GM18907 (cell line): ENCODE measurements around the gene BMPR1B.

Experiments
- ATAC-seq: cut with Tn5 transposase; IDR thresholded peaks from one replicate; pipeline ENCODE4 v1.9.1; 2021; ENCODE audit warnings: mild to moderate bottlenecking, moderate library complexity; ENCODE audit not compliant: unreplicated experiment

BMPR1B gene

DNA sequence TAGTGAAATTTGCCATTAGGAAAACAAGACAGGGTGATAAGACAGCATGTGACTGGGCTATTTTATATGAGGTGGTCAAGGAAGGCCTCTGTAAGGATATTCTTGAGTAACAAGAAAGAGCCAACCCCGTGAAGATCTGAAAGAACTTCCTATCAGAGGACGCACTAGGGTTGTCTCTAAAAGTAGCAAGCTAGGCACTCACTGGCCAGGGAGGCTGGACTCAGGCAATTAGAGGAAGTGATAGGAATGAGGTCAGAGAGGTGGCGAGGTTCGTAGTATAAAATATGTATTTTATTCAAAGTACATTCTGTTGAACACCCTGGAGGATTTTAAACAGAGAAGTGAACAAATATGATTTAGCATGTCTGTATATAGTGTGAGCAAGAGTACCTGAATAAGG lies 4.6 kb downstream of the BMPR1B start:
- no peak for ATAC-seq

DNA sequence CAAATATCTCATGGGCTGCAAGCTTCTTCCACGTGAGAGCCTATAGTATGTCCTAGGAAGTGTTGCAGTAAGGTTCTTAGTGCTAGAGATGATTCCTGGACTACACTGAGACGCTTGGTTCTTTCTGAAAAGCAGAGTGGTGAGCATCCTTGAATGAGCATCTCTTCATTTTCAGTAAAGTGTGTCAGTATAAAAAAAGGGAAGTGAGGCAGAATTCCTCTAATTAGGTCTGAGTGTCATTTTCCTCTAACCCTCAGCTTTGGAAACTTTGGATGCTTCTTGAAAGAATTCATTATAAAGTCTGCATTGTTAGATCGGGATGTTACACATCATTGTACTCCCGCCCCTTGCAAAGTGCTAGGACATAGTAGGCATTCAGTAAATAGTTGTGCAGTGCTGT lies 5.2 kb downstream of the BMPR1B start:
- ATAC-seq = no peak

DNA sequence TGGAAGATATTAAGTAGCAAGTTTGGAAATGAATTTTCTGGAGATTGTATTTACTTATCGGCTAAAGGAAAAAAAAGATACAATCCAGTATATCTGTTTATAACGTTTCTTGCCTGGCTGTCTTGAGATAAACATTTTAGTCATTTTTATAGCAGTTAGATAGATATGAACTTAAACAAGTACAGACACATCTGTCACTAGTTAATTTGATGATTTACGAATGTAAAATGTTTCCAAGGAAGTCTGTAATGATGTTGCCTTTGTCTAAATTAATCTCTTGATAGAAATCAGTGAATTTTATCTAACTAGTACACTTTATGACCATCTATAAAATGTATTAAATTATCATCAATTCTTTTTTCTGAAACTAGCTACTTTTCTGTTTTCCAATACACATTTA lies 5.7 kb downstream of the BMPR1B start:
- ATAC-seq = no peak

DNA sequence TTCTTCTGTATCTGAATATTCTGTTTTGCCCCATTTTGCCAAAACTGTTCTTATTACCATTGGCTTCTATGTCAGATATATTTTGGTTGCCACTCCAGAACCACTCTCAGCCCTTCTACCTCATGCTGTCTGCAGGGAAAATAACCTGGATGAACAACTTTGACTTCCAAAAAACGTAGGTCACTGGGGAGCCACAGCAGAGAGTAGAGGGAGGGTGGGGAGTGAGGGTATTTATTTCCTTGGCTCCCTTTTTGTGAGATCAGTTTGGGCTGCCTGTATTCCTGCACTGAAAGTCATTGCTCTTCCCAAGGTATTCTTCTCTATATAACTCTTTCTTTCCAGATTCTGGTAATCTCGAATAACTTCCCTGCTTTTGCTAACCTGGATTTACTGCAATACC lies 6.3 kb downstream of the BMPR1B start:
- no peak for ATAC-seq

DNA sequence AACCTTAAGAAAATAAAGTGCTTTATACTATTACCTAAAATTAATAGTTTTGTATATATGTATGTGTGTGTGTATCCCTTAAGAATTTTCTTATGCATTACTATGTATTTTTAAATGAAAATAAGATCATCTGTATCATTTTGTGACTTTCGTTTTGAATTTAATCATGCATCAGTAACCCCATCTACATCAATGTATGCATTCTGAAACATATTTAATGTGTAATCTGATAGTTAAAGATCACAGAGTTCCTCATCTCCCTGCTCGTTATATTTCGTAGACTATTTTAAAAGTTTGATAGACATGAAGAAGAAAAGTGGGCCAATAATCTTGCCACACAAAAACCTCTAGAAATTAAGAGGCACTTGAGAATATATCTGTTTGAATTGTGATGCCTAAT lies 7.4 kb downstream of the BMPR1B start:
- ATAC-seq = peak; percentile 55

DNA sequence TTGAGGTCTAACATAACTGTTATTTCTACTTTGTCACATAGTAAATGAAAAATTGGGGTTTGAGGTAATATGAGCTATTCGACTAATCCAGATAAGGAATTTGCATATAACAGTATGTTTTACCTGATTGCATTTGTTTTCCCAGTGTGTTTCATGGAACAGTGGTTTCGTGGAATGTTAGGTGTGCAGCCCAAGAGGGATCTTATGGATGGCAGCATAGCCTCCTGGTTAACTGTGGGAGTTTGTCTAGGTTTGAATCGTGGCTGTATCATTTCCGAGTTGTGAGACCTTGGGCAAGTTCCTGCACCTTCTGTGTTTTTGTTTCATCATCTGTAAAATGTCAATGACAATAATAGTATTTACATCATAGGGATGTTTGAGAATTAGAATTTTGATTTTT lies 7.9 kb downstream of the BMPR1B start:
- no peak for ATAC-seq

DNA sequence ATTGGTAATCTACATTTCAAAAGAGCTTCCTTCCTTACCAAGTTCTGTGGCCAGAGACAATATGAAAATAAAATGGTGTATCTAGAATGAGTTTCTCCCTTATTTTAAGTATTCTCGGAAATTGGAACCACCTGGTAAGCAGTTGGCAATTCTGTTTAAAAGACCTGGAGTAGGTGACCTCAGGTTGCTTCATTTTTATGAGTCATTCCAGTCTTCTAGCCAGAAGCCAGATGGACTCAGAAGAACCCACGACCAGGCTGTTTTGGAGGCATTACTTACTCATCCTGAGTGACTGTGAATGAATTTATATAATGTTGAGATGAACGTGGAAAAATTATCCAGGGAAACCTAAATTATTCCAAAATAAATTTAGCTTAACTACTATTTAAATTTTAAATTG lies 9.1 kb downstream of the BMPR1B start:
- ATAC-seq = no peak

DNA sequence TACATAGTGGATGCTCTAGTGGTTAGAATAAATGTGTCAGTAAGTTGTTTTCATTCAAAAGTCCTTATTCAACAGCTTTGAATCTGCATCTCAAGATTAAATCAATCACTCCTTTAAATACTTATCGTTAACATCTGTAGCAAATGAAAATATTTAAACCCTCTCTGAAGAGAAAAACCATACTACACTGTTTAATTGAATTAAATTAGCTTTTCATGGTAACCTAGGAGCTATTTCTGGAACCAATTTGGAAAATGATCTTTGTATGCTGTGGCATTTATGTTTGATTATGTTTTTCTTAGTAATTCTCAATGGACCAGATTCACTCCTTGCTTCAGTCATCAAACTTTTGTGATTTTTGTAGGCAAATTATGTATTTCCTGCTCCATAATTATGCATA lies 9.7 kb downstream of the BMPR1B start:
- no peak for ATAC-seq

DNA sequence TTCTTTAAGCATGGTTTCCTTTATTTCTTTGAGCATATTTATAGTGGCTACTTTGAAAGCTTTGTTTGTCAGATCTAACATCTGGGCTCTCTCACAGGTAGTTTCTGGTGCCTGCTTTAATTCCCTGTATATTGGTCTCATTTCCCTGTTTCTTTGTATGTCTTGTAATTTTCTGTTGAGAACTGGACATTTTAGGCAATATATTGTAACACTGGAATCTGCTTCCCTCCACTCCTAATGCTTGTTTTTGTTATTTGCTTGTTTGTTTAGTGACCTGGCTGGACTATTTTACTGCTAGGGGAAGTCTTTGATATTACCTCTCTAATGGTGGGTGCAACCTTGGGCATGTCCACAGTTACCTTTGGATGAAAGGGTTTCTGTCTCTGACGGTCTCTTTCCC lies 25.0 kb downstream of the BMPR1B start:
- ATAC-seq = no peak

DNA sequence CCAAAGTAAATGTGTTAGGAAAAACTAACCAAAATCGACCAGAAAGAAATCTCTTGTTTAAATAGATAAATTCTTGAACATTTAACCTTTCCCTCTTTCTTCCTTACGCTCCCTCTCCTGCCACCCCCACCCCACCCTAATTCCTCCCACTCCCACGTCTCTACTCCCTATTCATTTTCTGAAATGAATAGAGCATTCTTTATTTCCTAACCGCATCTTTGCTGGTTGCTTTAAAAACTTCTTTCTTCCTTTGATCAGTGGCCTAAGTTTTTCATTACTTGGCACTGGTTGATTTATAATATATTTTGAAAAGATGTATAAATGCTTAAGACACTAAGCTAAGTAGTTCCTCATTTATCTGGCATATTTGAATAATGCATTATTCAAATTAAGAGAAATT lies 33.9 kb downstream of the BMPR1B start:
- ATAC-seq = no peak

DNA sequence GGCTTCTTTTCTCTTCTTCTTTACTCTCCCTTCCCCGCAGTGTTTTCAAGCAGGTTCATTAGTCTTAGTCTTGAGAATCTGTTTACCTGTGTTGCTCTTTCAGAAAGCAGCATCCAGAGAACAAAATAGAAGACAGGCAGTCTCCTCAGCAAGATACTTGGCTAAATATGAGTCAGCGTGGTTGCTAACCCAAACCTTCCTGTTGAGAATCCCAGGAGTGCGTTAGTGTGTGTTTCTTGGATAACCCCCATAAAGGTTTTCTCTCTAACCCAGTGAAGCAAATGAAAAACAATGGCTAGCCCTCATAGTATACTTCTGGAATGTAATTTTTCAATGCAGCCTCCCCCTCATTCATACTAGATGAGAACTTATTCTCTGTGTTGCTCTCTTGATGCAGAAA lies 41.1 kb downstream of the BMPR1B start:
- no peak for ATAC-seq

DNA sequence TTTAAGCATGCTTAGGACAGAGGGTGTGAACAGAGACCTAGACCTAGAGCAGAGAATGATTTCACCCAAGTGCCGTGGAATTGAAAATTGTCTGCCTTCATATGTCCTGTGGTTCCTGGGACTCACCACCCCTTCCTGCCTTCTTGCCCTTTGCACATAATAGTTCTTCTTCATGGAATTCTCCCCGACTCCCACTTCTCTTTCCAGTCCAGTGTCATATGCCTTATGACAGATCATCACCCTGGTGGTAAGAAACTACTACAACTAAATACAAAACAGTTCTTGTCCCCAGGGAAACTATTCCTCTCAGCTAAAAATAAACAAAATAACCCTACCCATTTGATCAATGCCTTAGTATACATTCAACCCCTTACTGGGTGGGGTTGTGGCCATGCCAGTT lies 43.3 kb downstream of the BMPR1B start:
- ATAC-seq = no peak

DNA sequence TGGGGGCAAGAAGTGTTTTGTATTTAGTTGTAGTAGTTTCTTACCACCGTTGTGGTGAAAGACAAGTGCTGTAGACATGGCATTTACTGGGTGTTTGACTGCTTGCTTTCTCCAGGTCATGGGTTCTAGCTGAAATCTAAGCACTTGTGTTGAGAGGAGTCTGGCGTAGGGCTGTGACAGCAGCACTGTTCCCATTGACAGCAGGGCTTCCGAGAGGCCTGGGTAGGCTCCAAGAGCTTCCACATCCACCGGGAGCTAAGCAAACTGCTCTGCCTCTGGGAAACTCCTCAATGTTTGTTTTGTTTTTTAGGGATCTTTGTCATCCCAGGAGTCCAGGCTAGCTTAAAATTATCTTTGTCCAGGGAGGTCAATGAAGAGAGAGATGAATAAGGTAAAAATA lies 44.3 kb downstream of the BMPR1B start:
- no peak for ATAC-seq

DNA sequence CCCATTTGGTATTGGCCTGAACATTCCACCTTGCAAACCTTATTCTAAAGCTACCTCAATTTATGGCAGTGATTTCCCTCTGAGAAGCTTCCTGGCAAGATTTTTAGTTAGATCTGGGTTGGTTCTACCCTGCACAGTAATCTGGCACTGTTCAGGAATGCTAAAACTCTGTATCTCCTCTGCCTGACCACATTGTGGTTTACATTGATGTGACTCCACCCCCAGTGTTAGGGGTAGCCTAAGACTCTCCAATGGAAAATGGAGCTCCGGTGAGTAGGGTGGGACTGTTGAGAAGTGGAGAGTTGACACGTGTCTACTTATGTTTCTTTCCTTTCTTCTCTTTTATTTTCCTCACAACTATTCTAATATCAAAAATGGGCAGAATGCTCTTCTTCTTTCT lies 45.4 kb downstream of the BMPR1B start:
- ATAC-seq = no peak

DNA sequence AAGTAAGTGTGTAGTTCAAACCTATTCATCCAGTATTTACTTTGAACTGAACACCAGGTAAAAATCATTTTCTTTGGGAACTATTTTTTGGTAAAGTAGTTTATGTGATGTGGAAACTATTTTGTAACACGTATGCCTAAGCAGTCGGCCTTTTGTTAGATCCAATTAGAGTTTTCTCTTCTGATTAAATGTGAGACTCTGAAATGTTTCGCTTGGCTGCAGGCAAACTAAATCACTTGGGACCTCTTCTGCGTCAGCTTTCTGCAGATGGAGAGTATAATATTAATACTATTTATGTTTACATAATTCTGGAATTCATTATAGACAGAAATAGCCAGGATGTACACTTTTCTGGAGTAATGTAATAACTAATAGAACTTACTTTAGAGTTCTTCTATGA lies 46.9 kb downstream of the BMPR1B start:
- ATAC-seq = no peak

DNA sequence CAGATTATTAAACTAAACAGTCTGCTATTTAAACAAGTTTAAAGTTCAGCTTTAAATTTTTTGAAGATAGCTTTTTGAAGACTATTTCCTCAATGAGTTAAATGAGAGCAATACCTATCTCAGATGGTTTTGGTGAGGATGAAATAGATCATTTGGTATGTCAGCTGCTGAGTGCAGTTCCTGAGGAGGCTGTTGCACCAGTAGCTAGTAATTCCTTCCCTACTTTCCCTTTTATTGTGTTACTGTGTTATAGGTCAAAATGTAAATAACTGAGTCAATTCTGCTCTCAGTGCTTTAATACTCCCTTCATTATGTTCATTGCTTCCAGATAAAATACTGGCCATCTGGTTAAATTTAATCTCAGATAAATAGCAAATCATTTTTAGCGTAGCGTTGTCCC lies 48.6 kb downstream of the BMPR1B start:
- ATAC-seq = no peak

DNA sequence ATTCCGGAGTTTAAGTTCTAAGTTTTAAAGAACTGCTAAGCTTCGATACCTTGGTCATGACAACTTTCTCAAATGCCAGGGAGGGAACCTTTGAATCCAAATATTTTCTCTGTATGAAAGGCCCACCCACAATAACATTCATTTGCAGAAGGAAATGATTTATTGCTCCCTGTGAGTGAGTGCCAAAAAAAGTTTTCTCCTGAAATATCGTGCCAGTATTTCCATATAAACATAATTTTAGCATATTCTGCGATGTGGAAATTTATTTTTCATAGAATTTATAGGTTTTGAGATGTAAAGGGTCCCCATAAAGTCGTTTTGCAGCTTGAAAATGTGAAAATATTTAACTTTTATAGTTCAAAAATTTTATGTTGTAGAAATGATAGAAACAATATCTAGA lies 53.9 kb downstream of the BMPR1B start:
- ATAC-seq = no peak

DNA sequence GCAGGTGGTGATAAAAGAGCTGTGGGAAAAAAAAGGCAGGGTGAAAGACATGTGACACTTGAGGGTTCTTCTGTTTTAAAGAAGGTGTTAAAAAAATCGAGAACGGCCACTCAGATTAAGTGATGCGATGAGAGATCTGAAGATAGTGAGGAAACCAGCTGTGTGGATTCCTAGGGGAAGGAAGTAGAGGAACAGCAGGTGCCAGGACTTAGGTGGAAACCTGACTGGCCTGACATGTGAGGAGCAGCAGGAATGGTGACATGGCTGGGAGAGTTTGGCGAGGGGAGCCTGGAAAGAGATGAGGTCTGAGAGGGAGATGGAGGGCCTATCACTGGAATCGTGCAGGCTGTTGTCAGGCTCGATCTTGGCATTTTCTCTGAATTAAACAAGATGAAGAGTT lies 55.5 kb downstream of the BMPR1B start:
- ATAC-seq = no peak

DNA sequence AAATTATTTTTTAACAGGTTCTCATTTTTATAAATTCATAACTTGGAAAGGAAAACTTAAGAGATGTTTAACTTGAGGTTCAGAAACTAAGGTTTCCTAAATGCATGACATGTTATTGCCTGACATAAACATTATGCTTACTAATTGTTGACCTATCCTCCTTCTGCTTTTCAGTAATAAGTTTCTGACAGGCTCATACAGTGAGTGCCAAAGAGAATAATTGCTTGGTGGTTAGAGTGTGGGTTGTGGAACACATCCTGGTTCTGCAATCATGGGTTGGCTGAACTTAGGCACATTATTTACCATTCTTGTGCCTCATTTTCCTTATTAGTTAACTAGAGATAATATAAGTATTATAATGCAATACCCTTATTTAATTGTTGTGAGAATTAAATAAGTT lies 56.5 kb downstream of the BMPR1B start:
- peak; percentile 93 for ATAC-seq

DNA sequence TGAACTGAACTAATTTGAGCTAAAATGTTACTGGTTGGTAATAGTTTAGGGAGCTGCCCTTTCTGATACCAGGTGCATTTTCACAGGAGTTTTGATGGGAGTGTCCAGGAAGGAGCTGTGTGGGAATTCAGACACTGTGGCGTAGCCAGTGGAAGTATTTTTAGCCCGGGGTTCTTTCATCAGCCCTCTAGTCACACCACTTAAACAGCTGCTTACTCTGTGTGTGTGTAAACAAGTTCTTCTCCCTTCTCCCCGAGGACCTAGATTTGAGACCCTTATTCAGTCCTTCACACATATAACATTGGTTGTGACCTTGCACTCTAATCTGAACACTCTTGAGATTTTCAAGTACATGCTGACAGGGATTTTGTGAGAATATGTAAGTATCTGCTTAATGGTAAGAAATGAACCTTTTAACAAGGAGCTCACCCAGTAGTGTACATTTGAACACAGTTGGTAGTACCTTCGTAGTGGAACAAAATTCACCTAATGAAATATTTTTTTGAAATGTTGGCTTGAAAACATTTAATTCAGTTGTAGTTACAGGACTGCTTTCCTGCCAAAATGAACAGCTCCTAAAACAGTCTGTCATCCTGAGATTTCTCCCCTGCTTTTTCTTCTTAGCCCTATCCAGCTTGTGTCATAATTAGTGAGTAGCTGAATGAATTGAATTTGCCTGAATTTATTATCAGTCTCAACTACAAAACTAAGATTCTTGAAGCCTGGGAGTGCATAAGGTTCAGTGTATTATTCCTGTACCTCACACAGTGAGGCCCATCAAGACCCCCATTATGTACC lies 61.8 kb downstream of the BMPR1B start:
- no peak for ATAC-seq

DNA sequence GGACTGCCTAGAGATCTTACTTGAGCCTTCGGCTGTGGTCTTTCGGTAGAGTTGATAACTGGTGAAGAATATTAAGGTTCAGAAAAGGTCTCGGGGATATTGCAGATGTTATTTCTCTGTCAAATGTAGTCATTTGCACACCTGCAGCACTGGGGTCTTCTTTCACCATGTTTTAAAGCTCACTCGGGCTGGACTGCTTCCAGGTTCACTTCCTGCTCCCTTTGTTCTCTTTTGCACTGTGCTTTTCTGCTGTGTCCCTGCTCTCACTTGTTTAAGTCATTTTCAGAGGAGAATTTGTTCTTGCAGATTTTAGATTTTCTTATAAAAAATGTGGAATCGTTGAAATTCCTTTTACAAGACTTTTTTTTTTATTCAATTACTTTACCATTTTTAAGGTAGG lies 68.5 kb downstream of the BMPR1B start:
- no peak for ATAC-seq

DNA sequence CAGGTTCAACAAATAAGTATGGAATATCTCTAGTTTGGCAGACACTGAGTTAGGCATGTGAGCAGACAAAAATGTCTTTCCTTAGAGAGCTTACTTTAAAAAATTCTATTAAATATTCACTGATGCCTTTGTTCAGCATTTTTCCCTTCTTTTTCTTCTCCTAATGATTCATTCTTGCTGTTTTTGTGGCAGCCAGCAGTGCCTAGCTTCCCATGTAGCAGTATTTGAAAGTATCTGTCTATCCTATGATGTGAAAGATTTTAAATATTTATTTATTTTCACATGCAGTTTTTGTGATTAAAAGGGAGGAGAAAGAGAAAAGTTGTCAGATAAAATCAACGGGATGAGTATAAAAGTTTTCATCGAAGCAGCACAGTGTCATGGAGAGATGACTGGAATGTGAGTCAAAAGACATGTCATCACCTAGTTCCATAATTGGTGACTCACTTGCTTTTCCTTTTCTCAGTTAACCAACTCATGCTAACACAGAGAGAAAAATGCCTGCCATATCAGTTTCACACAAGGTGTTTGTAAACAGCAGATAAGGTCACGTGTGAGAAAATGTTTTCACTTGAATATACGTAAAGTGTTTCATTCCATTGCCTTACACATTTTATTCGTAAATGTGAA lies 69.8 kb downstream of the BMPR1B start:
- no peak for ATAC-seq

DNA sequence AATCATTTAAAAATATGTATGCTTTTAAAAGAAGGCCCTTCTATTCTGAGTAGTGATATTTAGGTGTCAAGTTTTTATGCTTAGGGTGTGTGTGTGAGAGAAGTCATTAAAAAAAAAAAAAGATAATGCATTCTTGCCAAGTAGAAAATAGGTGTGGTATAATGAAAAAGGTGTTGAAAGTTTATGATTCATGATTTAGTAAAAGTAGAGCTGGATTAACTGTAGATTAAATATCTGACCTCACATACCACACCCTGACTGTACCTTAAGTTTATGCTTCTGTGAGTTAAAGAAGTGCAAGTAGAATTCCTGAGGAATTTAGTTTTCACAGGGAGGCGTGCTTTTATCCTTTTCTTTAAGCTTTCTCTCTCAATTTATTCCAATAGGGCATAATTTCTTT lies 71.1 kb downstream of the BMPR1B start:
- ATAC-seq = no peak
